OCI-LY3 (cell line): ENCODE data around the gene RPS6KA2.

Experiments used
- EZH2phosphoT487 ChIP-seq: fragments of 200-600 bp; shearing (Covaris generic); IDR thresholded peaks from 2 replicates; pipeline ENCODE4 v1.6.1; 2018; ENCODE audit warnings: antibody characterized with exemption, mixed run types, low read depth
- TF ChIP-seq, protein P1 (sequence below): fragments of 200-600, 300-600 bp; sonication (generic); IDR thresholded peaks from 2 replicates; pipeline ENCODE4 v1.5.1; 2014; ENCODE audit warnings: antibody characterized with exemption, low read length, low read depth

DNA sequence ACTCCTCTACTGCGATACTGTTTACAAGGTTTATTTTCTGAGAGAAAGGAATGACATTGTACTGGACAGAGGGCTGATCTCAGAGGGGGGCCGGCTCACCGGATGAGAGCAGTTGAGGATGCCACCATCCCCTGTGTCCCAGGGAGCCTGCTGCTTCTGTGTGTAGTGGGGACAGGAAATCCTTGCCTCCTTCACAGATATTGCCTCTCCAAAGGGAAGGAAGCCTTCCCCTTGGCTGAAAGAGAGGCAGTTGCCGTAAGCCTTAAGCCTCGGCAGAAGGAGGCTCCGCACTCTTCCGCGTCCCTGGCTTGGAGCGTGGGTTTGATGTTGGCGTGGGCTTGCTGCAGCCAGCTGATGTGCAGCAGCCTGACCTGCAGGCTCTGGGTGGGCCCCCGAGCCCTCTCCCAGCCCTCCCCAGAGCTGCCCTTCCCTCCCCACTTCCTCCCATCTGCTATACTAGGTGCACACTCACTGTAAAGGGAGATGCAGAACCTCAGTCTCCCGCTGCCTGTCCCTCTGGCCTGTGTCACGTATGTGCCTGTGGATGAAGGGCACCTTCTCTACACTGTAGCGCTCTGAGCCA is 45.7 kb upstream of the RPS6KA2 start:
- TF ChIP-seq, protein P1, sequence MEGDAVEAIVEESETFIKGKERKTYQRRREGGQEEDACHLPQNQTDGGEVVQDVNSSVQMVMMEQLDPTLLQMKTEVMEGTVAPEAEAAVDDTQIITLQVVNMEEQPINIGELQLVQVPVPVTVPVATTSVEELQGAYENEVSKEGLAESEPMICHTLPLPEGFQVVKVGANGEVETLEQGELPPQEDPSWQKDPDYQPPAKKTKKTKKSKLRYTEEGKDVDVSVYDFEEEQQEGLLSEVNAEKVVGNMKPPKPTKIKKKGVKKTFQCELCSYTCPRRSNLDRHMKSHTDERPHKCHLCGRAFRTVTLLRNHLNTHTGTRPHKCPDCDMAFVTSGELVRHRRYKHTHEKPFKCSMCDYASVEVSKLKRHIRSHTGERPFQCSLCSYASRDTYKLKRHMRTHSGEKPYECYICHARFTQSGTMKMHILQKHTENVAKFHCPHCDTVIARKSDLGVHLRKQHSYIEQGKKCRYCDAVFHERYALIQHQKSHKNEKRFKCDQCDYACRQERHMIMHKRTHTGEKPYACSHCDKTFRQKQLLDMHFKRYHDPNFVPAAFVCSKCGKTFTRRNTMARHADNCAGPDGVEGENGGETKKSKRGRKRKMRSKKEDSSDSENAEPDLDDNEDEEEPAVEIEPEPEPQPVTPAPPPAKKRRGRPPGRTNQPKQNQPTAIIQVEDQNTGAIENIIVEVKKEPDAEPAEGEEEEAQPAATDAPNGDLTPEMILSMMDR, result no peak
- TF ChIP-seq EZH2phosphoT487, result no peak
